DND-41 (cell line): ENCODE data around the gene GRK6.

Source experiments
- EZH2 ChIP-seq: IDR thresholded peaks from 3 replicates; pipeline ENCODE4 v1.6.1; 2012; ENCODE audit warnings: borderline replicate concordance, low read depth, mild to moderate bottlenecking, moderate library complexity, low read length, inconsistent platforms; ENCODE audit not compliant: severe bottlenecking
- TF ChIP-seq, protein P1 (sequence below): IDR thresholded peaks from 2 replicates; pipeline ENCODE4 v1.5.1; 2012; ENCODE audit warnings: borderline replicate concordance, low read length, moderate library complexity, mild to moderate bottlenecking; ENCODE audit not compliant: poor library complexity, severe bottlenecking; ENCODE audit errors: extremely low read depth

DNA sequence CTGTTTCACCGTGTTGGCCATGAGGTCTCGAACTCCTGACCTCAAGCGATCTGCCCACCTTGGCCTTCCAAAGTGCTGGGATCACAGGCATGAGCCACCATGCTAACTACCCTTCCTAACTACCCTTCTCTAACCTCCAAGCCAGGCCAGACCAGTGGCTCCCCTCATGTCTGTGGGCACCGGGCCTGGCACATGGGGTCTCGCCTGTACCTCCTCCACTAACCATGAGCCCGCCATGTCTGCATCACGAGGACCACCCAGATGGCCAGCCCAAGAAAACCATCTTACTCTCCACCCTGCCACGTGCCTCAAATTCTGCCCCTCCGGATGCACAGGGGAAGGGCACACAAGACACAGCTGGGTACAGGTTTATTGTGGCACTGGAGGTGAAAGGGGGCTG, 56.6 kb downstream of the GRK6 start:
- TF ChIP-seq, protein P1, sequence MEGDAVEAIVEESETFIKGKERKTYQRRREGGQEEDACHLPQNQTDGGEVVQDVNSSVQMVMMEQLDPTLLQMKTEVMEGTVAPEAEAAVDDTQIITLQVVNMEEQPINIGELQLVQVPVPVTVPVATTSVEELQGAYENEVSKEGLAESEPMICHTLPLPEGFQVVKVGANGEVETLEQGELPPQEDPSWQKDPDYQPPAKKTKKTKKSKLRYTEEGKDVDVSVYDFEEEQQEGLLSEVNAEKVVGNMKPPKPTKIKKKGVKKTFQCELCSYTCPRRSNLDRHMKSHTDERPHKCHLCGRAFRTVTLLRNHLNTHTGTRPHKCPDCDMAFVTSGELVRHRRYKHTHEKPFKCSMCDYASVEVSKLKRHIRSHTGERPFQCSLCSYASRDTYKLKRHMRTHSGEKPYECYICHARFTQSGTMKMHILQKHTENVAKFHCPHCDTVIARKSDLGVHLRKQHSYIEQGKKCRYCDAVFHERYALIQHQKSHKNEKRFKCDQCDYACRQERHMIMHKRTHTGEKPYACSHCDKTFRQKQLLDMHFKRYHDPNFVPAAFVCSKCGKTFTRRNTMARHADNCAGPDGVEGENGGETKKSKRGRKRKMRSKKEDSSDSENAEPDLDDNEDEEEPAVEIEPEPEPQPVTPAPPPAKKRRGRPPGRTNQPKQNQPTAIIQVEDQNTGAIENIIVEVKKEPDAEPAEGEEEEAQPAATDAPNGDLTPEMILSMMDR: no peak
- TF ChIP-seq EZH2: no peak
